Stimulated activated CD4-positive, alpha-beta T cell treated with anti-CD3 and anti-CD28 coated beads, TNF-alpha, amount 100 ng/mL, for 48 hours (primary cell): ENCODE results near the gene COX4I2.

Experiments
- DNase-seq, 3 donors: peaks; one replicate each; pipeline ENCODE4 v3.0.0-alpha.2; 2020; ENCODE audit warnings: low read depth in 3 of 3

The COX4I2 gene

DNA sequence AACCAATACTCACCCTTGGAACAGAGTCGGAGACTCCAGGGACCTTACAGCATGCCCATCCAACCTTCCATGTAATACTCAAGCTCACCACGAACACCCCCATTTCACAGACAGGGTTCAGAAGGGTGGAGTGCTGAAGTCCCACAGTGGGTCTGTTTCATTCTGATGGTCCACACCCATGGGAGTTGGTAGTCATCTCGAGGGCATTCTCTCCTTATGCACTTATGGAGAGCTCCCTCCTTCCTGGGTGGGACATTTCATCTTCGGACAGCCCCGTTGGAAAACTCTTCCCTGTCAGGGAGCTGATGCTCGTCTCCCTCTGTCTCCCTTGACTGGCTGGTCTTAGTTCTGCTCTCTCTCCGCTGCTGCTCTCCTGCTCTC, 38.9 kb downstream of the COX4I2 start:
- no peak for DNase-seq

DNA sequence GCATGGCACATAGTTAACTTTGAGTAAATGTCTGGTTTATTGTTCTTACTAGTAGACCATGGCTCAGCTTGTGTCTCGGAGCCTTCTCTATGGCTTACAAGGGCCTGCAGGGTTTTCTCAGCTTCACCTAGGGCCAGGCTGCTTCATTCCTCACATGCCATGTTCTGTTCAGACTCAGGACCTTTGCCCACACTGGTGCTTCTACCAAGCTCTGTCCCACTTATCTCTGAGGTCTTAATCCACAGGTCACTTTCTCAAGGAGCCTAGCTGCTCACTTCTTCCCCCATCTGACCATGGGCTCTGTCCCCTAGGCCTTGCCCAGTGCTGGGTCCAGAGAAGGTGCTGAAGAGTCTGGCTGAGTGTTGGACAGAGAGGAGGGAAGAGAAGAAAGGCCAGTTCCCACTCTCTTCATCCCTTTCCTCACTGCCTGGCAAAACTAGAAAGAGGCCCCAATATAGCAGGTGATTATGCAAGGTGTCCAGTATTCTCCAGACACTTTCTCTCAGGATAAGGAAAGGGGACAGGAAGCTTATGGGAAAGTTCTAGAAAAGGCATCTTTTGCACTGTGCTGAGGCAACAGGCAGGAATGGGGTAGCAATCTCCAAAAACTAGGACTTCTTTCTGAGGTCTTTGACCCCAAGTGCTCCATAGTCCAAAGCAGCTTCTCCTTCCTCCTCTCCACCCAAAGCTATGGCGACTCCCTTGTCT, 40.0 kb downstream of the COX4I2 start:
- no peak for DNase-seq

GRCh38 chr20:31678389-31679356, 41.0 kb downstream of the COX4I2 start:
- DNase-seq, result no peak

GRCh38 chr20:31679357-31680285, 41.9 kb downstream of the COX4I2 start:
- no peak for DNase-seq

- DNase-seq, result no peak
Measured at GRCh38 chr20:31680286-31681127, 42.8 kb downstream of the COX4I2 start.

- no peak for DNase-seq
Measured at GRCh38 chr20:31681128-31681727, 43.5 kb downstream of the COX4I2 start.

DNA sequence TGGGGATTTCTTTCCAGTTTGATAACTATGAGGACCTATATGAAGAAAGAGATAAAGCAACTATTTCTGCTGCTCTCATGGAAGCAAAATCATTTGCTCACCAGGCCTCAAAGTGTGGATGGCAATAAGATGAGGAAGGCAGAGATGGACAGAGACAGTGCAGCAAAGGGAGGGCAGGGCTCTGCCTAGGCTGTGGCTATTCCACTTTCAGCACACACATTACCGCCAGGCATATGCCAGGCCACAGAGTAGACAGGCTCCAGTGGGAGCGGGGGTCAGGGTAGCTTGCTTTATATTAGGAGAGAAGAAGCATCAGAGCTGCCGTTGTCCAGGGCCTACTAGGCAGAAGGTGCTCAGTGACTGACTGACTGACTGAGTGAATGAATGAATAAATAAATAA, 44.1 kb downstream of the COX4I2 start:
- DNase-seq, result no peak

DNA sequence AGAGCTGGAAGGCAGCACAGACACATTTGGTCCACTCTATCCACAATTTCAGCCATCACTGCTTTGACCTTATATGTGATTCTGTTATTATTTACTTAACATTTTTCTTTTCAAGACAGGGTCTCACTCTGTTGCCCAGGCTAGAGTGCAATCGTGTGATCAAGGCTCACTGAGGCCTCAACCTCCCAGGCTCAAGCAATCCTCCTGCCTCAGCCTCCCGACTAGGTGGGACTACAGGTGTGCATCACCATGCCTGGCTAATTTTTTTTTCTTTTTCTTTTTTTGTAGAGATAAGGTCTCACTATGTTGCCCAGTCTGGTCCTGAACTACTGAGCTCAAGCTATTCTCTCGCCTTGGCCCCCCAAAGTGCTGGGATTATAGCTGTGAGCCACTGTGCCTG, 44.6 kb downstream of the COX4I2 start:
- DNase-seq, result no peak

DNA sequence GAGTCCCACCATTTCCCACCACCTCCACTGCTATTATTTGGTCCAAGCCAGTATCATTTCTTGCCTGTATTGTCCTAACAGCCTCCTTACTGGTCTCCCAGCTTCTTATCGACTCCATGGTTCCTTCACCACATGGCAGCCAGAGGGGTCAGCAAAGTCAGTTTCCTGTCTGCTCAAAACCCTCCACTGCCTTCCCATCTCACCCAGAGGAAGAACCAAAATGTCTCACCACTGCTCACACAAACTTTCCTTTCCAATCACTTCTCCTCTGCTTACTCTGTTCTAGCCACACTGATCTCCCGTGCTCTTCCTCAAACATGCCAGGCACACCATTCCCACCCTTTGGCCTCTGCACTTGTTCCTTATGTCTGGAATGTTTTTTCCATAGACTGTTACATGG, 45.2 kb downstream of the COX4I2 start:
- no peak for DNase-seq

DNA sequence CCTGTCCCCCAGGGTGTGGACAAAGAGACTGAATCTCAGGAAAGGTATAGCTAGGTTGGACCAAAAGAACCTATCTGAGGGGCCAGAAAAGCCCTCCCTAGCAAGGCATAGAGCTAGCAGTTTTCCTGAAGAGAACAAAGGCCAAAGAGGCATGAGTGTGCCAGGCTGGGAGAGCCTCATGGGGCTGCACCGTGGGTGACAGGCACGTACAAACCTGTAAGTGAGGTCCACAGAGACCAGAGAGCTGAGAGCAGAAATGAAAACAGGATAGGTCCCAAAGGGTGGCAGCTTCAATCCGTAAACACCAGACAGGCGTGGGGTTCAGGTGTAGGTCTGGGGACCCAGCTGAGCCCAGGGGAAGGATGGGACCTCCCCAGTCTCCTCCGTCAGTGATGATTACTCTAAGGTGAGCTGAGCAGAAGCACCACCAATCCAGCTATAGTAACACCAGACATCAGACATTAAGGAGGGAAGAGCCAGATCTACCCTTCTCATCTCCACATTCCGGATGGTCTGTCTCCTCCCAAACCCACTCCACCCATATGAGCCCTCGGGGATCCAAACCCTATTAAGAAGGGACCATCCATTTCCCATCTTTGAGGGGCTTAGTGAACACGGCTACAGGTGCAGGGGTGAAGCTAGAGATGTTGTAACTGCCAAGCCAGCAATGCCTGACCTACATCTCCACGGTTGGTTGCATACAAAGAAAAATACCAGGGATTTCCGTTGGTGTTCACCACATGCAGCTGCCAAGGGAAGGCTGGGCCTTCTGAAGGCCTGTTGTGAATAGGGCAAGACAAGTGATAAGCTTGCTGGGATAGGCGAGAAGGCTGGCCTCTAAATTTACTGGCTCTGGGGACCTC, 46.7 kb downstream of the COX4I2 start:
- DNase-seq, result no peak

GRCh38 chr20:31685853-31686643, 48.3 kb downstream of the COX4I2 start:
- DNase-seq, result no peak

DNA sequence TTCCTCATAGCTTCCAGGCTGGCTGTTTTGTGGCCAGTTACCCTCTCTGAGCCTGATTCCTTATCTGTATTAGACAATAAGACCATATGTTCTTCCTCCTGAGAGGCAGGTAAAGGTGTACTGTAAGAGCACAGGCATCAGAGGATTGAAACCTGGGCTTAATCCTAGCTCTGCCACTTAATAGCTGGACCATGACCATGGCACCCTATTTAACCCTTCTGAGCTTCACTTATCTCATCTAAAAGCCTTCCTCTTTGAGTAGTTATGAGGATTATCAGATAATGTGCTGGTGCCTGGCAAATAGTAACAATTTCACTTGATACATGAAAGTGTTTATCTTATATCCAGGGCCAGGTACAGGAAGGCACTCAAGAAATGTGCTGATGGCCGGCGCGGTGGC, 50.1 kb downstream of the COX4I2 start:
- DNase-seq, result no peak

DNA sequence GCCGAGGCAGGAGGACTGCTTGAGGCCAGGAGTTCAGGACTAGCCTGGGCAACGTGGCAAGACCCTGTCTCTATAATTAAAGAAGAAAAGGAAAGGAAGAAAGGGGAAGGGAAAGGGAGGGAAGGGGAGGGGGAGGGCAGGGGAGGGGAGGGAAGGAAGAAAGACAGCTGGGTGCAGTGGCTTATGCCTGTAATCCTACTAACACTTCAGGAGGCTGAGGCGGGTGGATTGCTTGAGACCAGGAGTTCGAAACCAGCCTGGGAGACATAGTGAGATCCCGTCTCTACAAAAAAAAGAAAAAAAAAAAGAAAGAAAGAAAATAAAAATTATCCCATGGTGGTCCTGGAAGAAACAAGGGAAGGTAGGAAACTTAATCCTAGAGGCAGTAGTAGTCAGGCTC, 51.4 kb downstream of the COX4I2 start:
- no peak for DNase-seq

DNA sequence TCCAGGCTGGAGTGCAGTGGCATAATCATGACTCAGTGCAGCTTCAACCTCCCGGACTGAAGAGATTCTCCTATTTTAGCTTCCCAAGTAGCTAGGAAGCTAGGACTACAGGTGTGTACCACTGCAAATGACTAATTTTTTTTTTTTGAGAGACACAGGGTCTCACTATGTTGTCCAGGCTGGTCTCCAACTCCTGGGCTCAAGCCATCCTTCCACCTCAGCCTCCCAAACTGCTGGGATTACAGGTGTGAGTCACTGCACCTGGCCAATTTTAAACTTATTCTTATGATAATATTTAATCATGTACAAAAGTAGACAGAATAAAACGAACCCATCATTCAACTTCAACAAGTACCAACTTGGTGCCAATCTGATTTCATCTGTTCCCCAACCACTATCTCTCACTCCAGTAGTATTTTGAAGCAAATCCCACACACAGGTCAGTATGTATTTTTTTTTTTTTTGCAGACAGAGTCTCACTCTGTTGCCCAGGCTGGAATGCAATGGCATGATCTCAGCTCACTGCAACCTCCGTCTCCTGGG, 52.5 kb downstream of the COX4I2 start:
- DNase-seq, result no peak

GRCh38 chr20:31691646-31692275, 54.0 kb downstream of the COX4I2 start:
- no peak for DNase-seq

- no peak for DNase-seq
Measured at GRCh38 chr20:31693402-31693801, 55.7 kb downstream of the COX4I2 start.

- DNase-seq, result no peak
Measured at GRCh38 chr20:31693987-31694661, 56.4 kb downstream of the COX4I2 start.
